Activated CD8-positive, alpha-beta memory T cell treated with anti-CD3 and anti-CD28 coated beads, Interleukin-2, amount 50 U/mL, for 4 hours (primary cell): Measurements from ENCODE around the gene INPP5A.

Experiments used
- DNase-seq: peaks from one replicate; pipeline ENCODE4 v3.0.0-alpha.2; 2020

INPP5A gene

DNA sequence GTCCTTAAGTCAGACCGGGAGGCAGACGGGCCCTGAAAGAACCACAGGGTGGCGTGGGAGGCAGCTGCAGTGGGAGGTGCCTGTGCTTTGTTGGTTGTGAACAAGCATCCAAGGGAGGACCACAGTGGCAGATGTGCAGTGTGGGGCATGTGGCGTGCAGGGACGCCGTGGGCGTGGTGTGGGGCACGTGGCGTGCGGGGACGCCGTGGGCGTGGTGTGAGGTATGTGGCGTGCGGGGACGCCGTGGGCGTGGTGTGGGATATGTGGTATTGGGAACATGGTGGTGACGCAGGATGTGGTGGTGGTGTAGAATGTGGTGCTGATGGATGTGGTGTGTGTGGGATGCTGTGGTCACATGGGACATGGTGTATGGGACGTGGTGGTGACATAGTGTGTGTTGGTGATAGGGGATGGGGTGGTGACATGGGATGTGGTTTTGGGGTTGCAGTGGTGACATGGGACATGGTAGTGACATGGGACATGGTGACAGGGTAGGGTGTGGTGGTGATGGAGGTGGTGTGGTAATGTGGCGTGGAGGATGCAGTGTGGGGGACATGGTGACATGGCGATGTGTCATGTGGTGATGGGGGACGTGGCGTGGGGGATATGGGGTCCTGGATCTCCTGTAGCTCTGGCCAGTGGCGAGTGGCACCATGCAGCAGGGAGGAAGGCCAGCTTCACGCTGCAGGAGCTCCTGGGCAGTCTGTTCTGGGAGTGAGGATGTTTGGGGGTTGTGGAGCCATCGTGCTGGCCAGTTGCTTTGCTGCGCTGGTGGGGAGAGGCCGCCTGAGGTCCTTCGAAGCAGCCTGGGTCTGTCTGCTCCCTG lies 78.8 kb downstream of the INPP5A start:
- DNase-seq: peak; percentile 47

- no peak for DNase-seq
Measured at GRCh38 chr10:132616996-132617736, 79.6 kb downstream of the INPP5A start.

DNA sequence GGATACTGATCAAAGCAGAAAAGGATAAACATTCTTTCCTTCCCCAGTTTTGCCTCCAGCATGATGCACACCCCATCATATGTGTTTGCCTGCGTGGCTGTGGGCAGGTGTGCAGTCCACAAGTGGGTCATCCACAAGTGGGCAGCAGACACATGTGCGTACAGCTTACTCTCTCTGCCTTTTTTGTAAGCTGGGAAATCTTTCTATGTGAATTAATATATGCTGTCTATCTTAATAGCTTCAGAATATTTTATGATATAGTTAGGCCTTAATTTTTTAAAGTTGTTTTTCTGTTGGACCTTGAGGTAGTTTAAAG lies 80.1 kb downstream of the INPP5A start:
- no peak for DNase-seq

GRCh38 chr10:132618158-132618919 lies 80.8 kb downstream of the INPP5A start:
- DNase-seq: no peak

DNA sequence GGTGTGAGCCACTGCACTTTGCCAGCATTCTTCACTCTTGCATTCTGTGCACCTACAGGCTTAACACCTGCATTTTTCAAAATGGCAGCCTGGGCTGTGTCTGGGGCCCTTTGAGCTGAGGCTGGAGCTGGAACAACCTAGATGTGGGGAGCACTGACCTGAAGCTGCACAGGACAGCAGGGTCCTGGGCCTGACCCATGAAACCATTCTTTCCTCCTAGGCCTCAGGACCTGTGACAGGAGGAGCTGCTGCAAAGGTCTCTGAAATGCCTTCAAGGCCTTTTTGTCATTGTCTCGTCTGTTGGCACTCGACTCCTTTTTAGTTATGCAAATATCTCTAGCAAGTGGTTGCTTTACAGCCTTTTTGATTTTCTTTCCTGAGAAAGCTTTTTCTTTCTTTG lies 82.3 kb downstream of the INPP5A start:
- DNase-seq: no peak

- no peak for DNase-seq
Measured at GRCh38 chr10:132624061-132624846, 86.7 kb downstream of the INPP5A start.

DNA sequence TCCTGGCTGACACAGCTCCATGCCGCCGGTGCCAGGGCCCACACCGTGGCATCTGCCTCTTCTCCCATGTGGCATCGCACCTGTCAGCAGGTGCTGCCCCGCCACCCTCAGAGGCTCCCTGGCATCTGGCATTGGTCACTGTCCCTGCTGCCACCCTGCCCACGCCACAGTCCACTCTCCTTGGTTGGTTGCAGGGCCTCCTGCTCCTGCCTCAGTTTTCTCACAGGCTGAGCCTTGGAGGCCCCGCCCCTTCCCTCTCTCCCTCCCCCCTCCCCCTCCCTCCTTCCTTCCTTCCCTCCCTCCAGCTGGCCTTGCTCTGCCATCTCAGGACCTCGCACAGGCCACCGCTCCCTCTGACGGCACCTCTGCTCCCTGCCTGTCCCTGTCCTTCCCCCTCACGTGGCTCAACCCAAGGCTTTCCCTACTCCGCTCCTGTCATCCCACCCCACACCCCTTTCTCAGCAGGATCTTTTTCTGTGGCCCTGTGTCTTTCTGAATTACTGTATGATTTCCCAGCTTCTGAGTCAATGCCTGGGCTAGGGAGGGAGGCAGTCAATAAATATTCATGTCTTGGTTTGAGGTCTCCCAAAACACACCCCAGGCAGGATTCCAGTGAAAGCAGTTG lies 87.4 kb downstream of the INPP5A start:
- DNase-seq: no peak

DNA sequence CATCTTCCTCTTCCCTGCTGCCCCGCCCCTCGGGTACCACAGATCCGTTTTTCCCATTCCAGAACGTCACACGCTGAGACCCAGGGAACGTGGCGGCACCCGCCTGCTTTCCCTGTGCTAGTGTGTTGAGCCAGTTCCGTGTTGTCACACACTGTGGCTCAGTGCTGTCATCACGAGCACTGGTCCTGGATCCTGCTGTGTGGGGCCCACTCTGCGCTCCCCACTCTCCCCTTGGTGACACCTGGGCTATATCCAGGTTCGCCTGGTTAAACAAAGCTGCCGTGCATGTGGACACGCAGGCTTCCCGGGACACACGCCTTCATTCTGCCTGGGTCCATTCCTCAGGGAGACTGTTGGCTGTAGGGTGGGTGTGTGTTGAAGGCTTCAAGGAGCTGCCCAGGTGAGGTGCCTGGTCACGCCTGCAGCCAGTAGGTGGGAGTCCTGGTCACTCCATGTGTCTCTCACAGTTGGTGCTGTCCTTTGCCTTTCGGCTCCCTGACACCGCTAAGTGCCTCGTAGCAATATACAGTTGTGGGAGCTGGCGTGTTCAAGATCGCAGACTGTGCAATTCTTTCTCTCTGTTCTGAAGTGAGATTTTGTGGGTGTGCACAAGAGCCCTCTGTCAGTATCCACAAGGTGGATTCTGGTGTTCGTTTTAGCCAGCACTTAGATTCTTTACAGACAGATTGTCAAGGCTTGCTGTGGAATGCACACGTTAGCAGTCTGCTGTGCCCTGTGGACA lies 88.6 kb downstream of the INPP5A start:
- DNase-seq: no peak

DNA sequence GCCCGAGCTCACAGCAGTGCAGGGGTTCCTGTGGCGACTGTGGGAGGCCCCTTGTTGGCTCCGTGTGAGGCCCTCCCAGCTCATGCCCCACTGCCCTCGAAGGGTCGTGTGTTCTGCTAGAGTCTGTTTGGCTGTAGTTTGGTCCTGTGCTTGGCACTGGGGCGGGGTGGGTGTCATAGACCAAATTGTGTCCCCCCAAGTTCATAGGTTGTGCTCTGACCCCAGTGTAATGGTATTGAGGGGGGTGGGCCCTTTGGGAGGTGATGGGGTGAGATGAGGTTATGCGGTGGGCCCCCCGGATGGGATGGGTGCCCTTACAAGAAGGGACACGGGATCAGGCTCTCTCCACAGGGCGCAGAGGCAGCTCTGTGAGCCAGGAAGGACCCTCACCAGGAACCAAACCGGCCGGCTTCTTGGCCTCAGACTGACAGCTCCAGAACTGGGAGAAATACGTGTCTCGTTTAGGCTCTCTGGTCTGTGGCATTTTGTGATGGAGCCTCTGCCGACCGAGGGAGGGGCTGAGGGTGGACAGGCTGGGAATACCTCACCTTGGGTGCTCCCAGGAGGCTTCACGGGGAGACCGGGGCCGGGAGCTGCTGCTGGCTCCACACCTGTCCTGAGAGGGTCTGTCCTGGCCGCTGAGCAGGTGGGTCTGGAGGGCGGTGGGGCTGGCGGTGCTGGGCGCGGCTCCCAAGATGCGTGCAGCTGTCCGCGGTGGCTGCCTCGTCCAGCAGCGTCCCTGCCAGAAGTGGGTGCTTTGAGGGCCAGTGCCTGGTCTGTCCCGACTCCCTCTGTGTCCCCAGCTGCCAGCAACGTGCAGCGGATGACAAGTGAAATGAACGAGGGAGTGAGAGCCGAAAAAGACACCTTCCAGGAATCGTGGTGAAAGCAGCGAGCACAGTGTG lies 89.4 kb downstream of the INPP5A start:
- no peak for DNase-seq

DNA sequence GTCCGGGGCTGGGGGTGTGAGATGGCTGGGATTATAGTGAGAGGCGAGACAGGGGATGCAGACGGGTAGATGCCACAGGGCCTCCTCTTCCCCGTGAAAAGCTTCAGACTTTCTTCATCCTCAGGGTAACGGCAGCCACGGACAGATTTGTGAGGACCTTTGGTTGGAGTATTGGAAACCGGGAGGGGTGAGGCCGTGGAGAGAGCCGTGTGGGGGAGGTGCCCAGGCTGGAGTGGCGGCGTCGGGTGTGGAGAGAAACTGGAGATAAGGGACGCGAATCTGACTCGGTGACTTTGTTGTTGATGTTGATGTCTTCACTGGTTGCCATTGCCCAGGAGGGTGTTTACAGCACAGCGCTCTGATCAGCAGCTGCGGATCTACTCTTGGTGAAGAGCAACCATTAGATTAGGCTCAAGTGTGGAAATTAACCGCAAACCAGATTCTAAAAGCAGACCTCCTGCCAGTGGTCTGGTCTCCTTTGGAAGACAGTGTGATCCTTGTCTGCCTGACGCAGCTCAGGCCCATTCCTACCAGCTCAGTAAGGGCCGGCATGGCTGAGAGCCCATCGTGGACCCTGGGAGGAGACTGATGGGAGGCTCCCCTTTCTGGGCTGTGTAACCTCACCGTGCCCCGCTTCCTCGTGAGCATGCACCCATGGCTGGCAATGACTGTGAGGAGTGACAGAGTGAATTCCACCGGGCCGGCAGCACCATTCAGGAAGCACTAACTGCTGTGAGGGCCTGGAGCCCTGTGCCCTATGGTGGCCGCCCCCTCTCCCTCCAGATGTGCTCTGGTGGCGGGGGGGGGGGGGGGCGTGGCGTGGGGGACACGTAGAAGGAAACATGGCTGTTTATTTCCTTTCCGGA lies 90.3 kb downstream of the INPP5A start:
- DNase-seq: no peak

DNA sequence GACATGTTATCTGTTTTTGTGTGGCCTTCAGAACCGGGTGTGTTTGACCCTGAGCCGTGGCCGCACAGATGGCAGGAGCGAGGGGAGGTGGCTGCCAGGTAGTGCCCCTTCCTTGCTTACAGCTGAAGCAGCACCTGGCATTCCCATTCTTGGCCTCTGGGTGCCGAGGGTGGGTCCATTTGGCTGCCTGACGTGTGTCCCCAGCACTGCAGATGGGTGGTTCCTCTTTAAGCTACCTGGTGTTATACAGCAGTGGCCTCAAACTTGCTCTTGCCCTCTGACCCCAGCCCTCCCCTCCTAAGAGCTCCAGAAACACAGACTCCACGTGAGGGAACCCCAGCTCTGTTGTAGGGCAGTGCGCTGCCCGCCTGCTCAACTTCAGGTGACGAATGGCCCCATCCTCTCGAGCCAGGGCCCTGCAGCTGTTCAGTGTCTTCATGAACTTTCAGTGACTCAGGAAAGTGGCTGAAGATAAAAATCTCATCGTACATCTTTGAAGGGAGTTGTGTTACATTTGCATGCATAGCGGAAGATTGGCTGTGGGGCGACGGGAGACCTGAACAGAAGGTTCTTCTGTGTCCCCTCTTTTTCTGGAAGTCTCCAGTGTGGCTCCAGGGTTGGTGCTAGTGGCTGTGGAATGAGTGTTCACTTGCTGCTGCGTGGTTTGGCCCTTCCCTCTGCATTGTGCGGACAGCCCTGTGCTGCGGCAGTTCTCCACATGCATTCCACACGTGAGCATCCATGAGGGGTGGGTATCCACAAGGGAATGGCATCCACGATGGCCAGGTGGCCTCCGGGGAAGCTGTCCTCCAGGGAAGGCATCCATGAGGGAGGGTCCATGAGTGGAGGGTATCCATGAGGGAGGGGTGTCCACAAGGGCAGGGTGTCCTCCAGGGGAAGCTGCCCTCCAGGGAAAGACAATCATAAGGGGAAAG lies 91.6 kb downstream of the INPP5A start:
- DNase-seq: peak; percentile 10

- no peak for DNase-seq
Measured at GRCh38 chr10:132630156-132630555, 92.6 kb downstream of the INPP5A start.

DNA sequence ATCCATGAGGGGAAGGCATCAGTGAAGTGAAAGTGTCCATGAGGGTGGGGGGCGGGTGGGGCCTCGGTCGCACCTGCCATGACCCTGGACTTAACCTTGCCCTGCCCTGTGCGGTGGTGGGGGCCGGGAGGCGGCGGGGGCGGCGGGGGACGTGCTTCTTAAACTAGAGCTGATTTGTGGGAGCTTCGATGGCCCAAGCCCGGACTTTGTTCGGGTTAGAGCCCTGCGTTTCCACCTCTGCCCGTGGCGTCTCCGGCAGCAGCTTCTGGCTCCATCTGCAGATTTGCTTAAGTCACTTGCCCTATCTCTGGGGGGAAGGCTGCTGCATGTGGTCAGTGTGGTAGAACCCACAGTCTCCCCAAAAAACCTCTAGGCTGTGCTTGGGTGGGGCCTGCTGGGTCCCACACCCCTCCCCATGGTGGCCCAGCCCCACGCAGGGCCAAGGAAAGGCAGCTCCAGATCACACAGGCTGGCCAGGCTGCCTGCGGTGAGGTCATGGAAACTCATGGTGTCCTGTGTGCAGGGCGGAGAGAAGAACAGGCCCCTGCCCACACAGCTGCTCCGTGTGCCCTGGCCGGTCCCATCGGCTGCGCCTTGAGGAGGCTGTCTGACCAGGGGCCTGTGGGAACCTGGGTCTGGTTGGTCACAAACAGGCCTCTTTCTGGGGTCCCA lies 93.2 kb downstream of the INPP5A start:
- peak; percentile 8 for DNase-seq

- DNase-seq: peak; percentile 8
Measured at GRCh38 chr10:132631338-132631735, 93.8 kb downstream of the INPP5A start.

DNA sequence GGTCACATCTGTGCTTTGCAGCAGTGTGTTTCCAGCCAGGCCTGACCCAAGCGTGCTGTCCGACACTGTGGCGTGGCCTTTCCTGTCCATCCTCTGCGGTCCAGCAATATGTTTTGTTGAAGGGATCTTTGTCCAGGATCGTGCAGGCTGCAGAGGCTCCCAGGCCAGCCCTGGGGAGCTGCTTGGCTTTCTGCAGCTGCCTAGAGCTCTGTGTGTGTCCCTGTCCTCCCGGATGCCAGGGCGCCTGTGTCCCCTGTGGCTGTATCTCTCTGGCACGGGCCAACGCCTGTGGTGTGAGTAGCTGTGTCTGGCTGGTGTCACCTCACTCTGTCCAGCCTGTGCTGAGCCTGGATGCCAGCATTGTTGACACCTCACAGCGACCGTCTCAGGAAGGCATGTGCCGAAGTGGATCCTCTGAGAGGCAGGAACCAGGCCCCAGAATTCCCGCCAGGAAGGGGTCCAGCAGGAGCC lies 94.5 kb downstream of the INPP5A start:
- peak; percentile 7 for DNase-seq

DNA sequence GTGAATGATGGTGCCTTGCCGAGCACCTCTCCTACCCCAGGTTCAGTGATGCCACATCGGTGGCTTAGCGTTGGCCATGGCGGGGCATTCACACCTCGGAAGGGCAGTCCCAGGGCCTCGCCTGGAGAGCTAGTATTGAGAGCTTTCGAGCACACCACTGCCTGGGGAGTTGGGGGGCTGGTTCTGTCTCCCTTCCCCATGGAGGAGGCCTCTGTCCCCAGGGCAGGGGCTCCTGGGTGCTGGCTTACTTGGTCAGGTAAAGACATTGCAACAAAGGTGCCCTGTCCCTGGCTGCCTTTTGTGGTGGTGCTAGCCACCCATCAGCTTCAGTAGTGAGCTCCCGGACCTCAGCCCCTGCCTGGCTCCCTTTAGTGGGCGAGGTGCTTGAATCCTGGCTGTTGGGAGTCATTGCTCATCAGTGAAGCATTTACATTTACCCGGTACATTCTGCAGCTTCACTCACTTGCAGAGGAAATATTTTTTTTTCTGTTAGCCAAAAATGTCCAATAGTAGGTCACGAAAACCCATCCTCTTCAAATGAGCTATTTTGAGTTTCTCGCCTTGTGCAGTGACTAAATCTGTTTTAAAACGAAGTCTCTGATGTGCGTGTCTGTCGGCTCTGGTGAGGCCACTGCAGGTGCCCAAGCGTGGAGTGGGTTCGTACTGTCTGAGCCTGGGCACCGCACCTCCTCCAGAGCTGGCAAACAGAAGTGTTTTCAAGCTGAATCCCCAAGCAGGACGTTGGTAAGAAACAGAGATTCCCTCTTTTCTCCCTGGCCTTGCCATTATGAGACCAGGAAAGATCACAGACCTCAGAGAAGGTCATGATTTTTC lies 95.5 kb downstream of the INPP5A start:
- DNase-seq: peak; percentile 8
